GM21390 (cell line): ENCODE measurements around the gene NKD2.
"Not testable (repeated sequence)": the region's sequence is repeated elsewhere in the genome, so short reads cannot be mapped to it uniquely, and the experiment has no call there.

Experiments
- ATAC-seq: cut with Tn5 transposase; IDR thresholded peaks from one replicate; pipeline ENCODE4 v1.9.1; 2021; ENCODE audit not compliant: unreplicated experiment

The NKD2 gene, protein sequence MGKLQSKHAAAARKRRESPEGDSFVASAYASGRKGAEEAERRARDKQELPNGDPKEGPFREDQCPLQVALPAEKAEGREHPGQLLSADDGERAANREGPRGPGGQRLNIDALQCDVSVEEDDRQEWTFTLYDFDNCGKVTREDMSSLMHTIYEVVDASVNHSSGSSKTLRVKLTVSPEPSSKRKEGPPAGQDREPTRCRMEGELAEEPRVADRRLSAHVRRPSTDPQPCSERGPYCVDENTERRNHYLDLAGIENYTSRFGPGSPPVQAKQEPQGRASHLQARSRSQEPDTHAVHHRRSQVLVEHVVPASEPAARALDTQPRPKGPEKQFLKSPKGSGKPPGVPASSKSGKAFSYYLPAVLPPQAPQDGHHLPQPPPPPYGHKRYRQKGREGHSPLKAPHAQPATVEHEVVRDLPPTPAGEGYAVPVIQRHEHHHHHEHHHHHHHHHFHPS

DNA sequence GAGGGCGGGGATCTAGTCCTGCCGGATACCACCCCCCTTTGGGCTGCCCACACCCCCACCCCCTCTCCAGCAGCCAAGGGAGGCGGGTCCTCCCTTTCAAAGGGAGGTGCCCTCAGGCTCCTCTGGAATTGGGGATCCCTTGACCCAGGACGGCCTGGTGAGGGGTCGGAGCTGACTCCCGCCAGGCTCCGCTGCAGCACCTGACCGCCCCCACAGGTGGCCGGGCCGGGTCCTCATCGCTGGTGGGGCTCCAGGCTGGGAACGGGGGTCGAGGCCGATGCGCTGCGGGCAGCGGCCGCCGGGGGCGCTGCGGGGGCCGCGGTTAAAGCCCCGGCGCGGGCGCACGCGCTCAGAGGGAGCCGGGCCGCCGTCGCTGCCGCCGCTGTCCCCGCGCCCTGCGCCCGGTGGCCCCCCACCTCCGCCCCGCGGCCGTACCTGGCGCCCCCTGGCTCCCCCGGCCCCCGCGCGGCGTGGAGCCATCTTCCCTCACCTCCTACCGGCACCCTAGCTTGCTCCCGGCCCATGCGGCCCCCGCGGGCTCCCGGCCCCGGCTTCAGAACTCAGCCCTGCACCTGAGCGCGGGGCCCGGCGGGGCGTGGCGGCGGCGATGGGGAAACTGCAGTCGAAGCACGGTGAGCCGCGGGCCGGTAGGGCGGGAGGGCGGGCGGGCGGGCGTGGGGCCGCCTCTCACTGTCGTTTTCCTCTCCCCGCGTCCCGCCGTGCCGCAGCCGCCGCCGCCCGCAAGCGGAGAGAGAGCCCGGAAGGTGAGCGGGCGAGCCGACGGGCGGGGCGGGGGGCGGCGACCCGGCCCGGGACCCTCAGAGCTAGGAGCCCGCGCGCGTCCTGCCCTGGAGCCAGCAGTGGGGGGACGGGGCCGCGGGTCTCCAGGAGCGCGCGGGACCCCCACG, at the start of gene NKD2:
TSS of gene NKD2 (plus strand) at position 352 of the 908 bp plus-strand sequence. CDS start at position 608, 256 bp downstream.
- no peak for ATAC-seq

DNA sequence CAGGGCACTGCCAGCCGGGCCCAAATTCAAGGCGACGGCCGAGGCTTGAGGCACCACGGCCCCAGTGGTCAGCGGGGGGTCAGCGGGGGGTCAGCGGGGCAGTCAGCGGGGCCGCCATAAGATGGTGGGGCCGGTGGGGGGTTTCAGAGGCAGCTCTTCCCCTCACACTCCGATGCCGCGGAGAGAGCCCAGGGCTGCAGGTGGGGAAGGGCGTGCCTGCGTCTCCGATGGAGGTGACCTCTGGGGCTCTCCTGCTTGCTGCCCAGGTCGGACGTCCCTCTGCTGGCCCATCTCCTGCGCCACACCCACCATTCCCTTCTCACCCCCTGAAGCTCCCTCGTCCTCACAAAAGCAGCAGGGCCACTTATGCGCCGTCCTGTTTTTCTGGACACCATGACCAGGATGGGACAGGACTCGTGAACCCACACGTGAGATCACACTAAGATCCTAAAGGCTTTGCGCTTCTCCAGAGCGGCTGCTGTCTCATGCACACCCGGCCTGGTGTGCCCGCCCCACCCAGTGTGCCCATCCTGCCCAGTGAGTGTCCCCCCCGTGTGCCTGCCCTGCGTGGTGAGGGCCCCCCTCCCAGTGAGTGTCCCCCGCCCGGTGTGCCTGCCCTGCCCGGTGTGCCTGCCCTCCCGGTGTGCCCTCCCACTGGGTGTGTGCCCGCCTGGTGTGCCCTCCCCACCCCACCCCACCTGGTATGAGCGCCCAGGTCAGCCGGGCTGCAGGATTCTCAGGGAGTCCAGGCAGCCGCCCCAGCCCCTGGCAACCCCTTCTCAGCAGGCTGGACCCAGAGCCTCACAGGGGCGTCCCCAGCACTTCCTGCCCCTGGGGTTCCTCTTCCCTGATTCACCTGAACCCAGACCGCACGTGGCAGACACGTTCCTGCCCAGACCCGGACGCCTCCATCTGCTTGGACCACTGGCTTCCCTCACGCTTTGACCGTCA, 48.7 kb upstream of the NKD2 start:
- ATAC-seq: no peak

DNA sequence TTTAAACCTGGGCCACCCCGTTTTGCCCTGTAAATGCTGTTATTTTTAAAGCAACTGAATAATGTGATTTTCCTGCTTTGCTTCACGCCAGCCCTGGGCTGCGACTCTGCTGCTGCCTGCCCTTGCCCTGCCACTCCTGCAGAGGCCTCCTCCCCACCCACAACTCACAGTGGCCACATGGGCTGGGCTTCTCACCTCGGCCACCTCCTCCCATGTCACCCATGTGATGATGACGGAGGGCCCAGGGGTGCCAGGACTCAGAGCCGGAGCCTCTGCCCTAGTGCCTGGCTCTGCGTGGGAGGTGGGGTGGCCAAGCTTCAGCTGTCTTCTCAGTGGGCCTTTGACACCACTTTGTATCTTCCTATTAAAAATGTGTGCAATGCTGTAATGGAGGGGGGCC, 48.1 kb upstream of the NKD2 start:
- no peak for ATAC-seq

DNA sequence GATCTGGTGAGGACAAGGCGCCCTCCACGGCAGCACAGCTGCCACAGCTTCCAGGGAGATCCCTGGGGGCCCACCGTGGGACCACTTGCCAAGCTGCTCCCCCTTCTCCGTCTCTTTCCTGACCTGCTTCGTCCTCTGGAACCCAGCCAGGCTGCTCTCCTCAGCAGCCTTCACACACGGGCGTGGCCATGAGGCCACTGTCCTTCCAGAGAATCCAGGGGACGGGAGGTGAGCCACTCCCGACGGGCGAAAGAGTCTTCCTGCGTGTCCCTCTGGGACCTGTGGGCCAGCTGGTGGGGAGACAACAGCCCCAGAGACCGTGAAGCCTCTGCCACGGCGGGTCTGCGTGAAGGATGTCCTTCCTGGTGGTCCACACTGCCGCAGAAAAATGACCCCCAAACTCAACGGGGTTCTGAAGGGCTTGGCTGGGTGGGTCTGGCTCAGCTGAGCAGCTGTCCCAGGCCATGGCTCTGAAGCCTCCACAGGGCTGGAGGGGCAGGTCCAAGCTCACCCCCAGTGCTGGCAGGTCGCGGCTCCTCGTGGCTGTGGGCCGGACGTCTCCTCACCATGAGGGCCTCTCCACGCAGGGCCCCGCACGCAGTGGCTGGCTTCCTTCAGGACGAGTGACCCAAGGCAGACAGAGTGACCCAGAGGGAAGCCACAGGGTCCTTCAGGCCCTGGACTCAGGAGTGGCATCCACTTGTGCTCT, 47.4 kb upstream of the NKD2 start:
- ATAC-seq: no peak

DNA sequence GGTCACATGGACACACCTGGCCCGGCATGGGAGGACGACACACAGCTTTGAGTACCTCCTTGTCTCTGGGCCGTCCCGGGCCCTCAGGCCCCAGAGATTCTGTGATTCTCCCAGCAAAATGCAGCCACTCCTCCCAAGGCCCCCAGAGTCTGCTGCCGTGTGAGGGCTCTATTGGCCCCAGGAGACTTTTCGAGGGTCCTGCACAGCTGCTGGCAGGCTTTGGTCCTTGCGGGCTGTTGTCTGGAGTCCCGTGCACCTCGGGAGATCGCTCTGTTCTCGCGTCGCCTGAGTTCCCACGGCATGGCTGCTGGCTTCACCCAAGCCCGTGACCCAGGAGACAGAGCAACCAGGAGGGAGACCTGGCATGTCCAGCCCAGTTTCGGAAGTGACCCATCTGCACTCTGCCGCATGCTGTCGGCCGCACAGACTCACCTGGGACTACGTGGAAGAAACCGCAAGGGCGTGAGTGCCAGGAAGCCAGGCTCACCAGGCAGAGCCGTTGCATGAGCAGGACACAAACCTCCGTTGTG, 46.8 kb upstream of the NKD2 start:
- ATAC-seq: no peak

DNA sequence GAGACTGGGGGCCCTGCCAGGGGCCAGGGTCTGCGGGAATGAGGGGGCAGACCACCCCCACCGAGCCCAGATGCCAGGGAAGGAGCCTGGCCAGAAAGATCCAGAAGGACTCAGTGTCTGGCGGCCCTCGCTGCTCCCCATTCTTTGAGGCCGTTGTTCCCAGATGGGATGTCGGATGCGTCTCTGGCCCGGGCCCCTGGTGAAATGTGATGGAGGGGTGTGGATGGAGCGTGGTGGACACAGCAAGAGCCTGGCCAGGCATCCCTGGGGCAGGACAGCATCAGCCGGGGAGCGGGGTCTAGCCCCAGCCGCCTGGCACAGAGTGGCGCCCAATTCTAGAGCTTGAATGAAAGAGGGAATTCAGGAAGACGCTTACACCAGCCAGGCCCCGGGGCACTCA, 46.2 kb upstream of the NKD2 start:
- no peak for ATAC-seq

DNA sequence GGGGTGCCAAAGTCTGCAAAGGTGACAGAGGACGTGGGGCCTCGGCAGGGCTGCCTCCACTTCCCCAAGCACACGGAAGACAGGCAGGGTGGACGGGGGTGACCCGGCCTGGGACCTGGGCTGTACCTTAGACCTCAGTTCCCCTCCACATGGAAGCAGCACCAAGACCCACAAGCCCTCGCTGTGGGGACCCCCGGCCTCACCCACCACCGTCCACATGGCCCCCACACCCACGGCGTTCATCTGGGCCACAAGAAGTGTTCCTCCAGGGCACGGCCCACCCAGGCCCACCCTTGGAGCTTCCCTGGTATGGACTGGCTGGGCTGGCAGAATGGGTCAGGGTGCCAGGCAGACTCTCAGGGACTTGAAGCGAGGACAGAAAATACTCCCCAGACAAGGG, 45.8 kb upstream of the NKD2 start:
- ATAC-seq: no peak

DNA sequence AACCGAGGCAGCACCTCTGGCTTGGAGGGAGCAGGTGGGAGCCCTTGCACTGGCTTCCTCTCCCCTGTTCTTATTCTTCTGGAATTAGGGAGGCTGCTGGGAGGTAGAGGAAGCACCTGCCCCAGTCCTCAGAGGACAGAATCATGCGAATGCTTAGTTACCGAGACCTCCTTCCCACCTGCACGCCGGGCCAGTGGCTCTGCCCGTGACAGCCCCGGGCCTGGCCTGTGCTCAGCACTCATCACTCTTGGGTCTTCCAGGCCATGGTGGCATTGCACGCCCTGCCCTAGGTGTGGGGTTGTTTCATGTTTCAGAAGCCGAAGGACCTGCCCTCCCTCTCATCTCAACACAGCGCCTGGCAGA, 45.3 kb upstream of the NKD2 start:
- ATAC-seq: peak; percentile 42

DNA sequence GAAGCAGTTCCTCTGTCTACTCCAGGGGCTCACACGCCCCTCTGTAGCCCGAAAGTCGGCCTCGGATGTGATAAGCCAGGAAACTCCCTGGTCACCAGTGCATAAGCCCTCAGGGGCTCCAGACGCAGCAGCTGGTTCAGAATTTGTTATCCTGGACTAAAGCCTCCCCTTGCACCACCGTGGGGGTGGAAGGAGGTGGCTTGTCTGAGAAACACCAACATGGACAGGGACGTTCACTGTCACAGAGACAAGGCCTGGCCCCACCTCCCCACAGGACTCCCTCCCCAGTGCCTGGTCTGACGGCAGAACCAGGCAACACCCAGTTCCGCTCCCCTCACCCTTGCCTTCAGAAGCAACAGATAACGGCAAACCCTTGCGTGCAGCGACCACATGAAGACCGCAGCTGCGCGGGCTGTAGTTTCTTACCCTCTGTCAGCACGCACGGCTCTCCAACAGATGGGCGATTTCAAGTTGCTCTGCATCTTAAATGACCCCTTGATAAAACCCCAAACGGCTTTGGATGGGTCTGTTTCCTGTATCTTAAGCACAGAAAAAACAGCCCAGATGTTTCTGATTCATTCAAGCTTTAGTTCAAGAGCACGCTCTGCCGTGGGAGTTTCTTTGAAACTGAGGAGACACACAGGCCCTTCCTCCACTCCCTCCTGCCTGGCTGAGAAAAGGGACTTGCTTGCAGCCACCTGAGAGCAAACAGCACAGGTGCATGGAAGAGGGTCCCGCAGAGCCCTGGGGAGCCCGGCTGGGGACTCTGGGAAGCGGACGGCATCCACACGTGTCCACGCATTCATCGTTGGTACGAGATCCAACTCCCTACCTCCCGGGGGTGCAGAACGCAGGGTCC, 44.7 kb upstream of the NKD2 start:
- ATAC-seq: peak; percentile 76

DNA sequence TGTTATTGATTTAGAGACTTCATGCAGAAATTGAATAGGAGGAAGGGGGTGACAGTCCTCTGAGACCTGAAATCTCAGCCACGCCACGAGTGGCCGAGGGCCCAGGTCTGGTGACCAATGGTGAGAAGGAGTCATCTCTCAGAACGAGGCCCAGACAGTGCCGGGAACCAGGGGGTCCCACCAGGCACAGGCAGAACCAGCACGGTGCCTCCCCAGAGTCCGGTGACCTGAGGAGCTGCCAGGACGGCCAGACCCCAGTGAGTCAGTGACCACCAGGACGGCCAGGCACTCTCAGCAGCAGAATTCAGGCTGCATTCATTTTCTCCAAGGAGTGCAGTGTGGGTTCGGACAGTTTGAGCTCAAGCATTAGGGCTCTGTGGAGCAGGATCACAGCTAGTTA, 43.8 kb upstream of the NKD2 start:
- no peak for ATAC-seq

DNA sequence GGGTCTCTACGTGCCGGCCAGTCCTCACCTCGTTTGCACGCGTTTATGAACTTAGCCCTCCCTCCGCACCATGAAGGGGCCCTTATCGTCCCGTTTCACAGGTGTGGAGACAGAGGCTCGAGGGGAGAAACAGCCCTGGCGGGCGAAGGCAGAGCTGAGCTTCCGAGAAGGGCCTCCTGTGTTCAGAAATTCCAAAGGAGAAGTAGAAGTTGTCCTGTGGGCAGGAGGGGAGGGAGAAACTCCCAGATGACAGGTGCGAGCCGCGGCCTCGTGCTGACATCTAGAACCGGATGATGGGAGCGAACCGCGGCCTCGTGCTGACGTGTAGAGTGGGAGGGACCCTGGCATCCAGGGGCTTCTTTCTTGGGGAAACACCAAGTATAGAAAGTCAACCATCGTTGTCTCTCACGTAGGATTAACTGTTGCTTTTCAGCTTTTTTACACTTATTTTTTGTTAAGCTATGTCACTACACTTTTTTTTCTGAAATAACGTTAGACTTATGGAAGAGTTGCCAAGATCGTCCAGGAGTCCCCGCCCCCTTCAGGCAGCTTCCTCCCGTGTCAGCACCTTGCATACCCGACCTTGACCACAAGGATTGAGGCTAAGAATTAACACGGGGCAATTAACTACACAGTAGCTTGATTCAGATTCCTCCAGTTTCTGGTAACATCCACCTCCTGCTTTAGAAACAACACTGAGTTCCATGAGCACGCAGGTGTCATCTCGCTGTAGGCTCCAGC, 42.8 kb upstream of the NKD2 start:
- ATAC-seq: no peak

DNA sequence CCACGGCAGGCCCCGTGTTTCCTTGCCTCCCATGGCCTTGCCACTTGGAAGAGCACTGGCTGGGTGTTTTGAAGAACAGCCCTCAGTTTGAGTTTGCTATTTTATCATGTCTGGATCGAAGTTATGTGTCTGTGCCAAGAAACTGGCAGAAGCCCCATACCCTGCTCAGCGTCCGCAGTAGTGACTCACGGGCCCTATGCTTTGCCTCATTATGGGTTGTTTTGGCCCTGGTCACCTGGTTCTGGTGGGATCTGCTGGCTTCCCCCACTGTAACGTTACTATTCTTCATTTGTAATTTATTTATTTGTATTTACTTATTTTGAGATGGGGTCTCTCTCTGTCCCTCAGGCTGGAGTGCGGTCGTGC, 42.3 kb upstream of the NKD2 start:
- ATAC-seq: no peak

DNA sequence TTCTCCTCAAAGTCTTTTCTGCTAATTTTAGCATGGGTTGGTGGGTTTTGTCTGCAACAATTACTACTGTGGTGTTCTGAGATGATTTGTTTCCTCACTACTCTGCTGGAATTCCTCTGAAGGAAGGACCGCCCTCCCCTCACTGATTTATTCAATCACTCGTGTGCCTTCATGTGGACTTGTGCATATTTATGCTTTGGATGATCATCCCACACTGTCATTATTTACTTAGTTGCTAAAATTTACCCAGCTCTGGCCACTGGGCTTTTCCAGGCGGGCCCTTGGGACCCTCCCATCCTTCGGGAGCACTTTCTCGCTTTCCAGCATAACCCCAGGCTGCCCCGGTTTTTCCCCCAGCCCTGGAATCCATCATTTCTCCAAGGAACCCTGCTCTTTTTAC, 41.7 kb upstream of the NKD2 start:
- no peak for ATAC-seq

DNA sequence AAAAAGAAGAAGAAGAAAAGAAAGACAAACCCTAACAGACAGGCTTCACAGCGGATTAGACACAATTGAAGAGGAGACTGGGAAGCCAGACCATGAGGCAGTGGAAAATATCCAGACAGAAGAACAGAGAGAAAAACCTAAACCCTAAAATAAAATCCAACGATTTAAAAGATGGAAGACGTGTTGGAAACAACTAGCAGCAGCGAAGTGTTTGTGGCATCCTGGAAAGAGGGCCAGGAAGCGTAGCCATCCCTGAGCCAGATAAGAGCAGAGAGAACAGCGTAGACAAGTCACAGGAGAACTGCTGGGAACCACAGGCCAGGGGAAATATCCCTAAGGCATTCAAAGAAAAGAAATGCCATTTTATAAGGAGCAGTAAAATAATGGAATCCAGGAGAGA, 39.7 kb upstream of the NKD2 start:
- no peak for ATAC-seq

DNA sequence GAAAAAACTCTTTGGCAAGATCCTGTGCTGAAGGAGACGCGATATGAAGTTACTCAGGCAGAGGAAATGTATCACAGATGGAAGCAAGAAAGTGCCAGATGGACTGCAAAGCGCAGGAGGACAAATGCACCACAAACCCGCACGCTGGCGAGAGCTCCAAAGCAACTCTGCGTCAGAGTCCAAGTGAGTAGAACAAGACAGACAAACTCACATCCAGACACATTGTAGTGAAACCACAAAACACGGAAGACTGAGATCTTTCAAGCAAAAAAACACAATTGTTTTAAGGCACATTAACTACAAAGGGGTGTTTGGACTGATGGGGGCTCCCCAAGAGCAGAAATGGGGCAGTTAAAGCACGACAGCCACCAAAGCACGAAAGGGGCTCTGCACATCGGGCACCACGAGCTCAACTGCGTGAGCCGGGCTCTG, 39.2 kb upstream of the NKD2 start:
- ATAC-seq: no peak

DNA sequence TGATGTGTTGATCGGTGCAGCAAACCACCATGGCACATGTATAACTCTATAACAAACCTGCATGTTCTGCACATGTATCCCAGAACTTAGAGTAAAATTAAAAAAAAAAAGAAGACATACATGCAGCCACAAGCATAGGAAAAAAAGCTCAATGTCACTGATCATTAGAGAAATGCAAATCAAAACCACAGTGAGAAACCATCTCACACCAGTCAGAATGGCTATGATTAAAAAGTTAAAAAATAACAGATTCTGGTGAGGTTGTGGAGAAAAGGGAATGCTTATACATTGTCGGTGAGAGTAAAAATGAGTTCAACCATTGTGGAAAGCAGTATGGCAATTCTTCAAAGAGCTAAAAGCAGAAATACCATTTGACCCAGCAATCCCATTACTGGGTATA, 36.0 kb upstream of the NKD2 start:
- not testable (repeated sequence) for ATAC-seq

DNA sequence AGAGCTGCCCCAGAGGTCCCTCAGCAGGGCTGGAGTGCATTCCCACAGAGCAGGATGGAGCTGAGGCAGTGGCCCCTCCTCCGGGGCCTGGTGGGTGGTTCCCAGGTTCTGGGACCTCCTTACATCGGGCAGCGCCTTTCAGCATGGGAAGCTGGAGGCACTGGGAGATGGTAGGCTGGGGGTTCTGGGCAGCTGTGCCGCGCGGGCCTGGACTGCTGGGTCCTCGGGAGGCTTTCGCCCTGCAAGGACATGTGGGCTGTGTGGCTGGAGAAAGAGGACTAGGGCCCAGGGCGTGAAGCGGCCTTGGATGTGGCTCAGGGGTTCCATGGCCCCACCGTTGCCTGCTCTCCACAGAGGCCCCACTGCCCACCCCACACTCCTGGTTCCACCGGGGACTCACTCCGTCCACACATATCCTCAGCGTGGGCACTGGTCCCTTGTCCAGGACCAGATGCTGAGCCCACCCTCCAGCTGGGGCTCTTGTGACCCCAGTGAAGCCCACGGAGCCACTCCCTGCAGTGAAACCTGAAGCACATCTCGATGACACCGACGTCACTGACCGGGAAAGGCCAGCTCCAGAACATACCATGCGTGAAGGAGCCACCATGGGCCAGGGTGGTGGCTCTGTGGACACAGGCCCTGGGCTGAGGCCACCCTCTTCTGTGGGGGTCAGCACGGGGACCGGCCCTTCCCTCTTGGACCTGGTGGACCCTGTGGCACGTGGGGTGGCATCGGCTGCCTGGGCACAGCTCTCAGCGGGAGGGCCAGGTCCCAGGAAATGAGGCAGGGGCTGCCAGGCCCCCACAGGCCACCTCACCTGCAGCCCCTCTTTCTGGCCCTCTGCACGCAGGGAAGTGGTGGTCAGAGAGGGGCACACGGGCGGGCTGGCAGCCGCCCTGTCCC, 31.5 kb upstream of the NKD2 start:
- no peak for ATAC-seq
